Measurements from ENCODE around the gene VAV1.

- no peak for TF ChIP-seq POLR2A (IDR thresholded peaks at IDR 0.05)
- TF ChIP-seq, protein P1, sequence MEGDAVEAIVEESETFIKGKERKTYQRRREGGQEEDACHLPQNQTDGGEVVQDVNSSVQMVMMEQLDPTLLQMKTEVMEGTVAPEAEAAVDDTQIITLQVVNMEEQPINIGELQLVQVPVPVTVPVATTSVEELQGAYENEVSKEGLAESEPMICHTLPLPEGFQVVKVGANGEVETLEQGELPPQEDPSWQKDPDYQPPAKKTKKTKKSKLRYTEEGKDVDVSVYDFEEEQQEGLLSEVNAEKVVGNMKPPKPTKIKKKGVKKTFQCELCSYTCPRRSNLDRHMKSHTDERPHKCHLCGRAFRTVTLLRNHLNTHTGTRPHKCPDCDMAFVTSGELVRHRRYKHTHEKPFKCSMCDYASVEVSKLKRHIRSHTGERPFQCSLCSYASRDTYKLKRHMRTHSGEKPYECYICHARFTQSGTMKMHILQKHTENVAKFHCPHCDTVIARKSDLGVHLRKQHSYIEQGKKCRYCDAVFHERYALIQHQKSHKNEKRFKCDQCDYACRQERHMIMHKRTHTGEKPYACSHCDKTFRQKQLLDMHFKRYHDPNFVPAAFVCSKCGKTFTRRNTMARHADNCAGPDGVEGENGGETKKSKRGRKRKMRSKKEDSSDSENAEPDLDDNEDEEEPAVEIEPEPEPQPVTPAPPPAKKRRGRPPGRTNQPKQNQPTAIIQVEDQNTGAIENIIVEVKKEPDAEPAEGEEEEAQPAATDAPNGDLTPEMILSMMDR (IDR thresholded peaks at IDR 0.05) = no peak
Observed at GRCh38 chr19:6752256-6753177, 20.0 kb upstream of the VAV1 start.

Data from thyroid gland (tissue), 4 donors.